GM18498 (cell line): ENCODE results near the gene GRP.
"Not testable (repeated sequence)": the region's sequence is repeated elsewhere in the genome, so short reads cannot be mapped to it uniquely, and the experiment has no call there.

ENCODE experiments used
- ATAC-seq: cut with Tn5 transposase; IDR thresholded peaks from one replicate; pipeline ENCODE4 v1.9.1; 2021; ENCODE audit warnings: mild to moderate bottlenecking, moderate library complexity; ENCODE audit not compliant: unreplicated experiment

GRP gene

DNA sequence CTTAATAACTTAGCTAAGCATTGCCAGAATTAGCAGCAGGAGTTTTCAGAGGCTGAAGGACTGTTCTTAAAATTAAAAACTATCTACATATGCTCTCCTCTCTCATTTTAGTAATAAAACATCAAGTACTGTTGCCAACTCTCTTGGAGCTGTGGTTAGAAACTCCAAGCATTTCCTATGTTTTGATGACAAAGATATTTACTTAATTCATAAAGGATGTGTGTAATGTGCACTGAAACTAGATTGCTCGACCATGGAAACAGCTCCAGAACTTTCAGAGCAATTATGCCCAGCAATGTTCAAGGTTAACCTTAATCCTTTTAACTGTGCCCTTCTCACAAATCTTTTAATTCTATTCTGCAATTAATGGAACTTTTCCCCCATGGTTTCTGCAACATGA lies 8.4 kb downstream of the GRP start:
- no peak for ATAC-seq

DNA sequence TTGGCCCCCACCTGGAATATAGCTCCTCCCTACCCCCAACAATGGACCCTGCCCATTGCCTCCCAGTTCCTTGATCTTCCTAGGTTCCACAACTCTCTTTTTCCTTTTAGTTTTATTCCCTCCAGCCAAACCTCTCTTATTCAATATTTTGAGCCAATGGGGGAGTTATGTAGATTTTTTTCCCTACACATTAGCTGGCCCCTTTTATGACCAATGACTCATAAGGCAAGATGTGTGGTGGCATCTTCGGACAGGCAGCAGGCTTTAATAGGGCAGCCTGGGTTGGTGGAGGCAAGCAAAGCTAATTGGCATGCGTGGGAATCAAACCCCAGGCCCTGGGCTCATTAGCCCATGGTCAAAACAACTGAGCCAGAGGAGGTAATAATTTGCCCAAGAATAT lies 9.2 kb downstream of the GRP start:
- no peak for ATAC-seq

DNA sequence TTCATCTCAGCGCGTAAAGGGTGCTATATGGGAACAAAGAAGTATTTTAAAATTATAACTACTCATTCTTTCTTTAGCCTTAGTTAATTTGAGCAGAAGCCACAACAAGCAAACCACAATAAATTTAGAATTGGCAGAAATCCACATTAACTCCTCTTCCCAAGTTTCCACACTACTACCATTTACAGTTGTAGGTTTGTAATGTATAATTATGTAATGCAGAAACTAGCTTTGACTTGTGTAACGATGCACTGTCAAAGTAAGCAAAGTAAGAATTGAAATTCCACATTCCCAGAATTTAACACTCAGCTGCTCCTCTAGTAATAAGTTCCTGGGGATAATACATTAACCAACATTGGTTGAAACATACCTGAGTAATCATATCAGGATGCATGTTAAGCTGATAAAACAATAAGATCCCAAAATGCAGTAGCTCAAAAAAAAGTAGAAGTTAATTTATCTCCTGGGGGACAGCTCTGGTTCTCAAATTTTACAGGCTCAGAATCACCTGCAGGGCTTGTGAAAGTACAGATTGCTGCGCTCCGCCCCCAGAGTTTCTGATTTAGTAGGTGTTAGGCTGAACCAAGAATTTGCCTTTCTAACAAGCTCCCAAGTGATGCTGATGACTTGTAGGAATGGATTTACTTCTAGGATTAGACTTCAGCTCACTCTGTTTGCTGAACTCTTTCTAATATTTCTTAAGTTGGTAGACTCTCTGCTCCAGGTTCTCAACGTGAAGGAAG lies 9.9 kb downstream of the GRP start:
- ATAC-seq = no peak

DNA sequence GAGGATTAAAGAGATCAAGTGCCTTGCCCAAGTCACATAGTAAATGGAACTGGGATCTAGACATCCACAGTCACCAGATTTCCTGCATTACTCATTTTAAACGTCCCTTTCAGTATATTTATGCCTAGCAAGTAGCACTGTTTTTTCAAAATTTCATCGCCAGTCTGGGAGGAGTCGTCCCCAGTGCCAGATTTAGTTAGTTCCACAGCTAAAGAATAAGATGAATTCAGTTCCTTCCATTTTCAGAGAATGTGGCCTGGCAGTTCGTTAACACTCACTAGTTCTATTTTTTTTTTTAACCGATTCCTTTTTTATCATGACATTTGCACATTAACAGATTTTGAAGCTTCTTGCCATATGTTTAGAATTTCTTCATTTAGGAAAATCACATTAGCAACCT lies 11.2 kb downstream of the GRP start:
- no peak for ATAC-seq

DNA sequence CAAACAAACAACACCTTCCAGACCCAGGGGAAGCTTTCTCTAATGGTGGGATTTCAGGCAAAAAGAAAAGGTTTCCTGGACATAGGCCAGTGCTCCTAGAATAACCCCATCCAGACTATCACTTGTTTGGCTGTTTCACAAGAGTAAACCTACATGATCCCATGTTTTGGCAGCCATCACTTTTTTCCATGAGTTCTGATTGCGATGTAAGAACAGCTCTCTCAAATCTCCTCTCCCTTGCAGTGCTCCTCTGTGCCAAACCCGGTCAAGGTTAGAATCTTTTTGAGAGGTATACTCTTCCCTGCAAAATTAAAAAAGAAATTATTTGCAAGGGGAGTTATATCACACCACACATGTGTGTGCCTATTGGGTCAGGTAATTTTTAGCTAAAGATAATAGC lies 11.9 kb downstream of the GRP start:
- no peak for ATAC-seq

- ATAC-seq = no peak
Measured at GRCh38 chr18:59232309-59233016, 12.5 kb downstream of the GRP start.

DNA sequence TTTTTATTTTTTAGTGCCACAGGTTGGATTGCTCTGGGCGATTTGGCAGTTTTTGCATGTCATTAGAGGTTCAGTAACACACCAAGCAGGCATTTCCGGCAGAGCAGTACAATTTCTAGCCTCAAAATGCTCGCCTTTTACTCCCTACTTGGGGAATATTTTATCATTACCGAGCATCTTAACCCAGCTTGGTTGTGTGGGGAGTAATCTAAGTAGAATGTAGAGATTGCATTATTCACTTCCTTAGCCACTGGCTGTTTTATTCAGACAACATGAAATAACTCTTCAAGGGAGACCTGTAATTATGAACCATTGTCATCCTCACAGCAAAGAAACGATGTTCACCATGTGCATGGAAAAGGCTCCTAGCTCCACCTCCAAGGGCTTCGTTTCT lies 13.1 kb downstream of the GRP start:
- no peak for ATAC-seq

DNA sequence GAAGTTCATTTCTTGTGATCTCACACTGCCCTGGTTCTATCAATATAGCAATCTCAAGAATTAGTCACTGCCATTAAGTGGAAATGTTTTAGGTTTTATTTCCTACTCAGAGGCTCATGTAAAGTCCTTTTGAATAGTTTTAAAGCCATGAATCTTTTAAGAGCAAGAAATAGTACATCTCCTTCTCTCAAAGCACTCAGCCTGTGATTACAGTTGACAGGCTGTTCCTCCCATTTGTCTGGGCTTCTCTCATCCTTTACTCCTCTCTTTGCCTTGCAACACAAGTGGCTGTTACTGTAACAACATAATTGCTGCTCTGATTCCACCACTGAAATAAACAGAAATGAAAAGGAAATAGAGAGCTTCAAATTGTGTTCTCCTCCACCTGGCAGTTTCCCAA lies 18.4 kb downstream of the GRP start:
- ATAC-seq = no peak

DNA sequence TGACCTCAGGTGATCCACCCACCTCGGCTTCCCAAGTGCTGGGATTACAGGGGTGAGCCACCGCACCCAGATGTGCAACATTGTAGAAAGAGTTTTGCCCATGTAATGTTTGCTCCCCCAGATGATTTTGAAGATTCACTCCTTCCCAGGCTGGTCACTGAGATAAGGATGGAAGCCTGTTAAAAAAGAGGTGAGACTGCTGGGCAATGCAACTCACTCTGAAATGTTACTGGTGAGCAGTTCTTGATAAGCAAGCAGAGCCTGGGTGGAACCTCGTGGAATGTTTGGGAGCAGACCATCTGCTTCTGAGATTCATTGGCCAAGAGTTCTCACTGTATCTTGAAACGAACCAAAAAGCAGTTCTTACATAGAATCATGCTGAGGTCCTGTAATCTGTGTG lies 19.7 kb downstream of the GRP start:
- ATAC-seq = no peak

DNA sequence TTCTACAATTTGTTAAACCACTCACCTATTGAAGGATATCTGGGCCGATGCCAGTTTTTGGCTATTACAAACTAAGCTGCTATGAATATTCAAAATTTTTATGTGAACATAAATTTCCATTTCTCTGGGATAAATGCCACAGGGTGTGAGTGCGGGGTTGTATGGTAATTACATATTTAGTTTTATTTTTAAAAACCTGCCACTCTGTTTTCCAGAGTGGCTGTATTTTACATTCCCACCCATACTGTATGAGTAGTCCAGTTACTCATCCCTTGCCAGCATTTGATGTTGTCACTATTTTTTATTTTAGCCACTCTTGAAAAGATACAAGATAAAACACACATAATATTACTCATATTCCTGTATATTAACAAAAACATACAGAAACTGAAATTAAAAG lies 22.9 kb downstream of the GRP start:
- no peak for ATAC-seq

- no peak for ATAC-seq
Measured at GRCh38 chr18:59246796-59247195, 26.8 kb downstream of the GRP start.

- ATAC-seq = no peak
Measured at GRCh38 chr18:59249199-59249774, 29.3 kb downstream of the GRP start.

DNA sequence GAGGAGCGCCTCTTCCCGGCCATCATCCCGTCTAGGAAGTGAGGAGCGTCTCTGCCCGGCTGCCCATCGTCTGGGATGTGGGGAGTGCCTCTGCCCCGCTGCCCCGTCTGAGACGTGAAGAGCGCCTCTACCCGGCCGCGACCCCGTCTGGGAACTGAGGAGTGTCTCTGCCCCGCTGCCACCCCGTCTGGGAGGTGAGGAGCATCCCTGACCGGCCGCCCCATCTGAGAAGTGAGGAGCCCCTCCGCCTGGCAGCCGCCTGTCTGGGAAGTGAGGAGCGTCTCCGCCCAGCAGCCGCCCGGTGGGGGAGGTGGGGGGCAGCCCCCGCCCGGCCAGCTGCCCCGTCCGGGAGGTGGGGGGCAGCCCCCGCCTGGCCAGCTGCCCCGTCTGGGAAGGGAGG lies 35.5 kb downstream of the GRP start:
- ATAC-seq = not testable (repeated sequence)

- ATAC-seq = not testable (repeated sequence)
Measured at GRCh38 chr18:59261842-59262241, 41.9 kb downstream of the GRP start.

GRCh38 chr18:59262243-59262642 lies 42.3 kb downstream of the GRP start:
- ATAC-seq = not testable (repeated sequence)

- no peak for ATAC-seq
Measured at GRCh38 chr18:59263661-59264060, 43.7 kb downstream of the GRP start.

GRCh38 chr18:59264121-59264571 lies 44.2 kb downstream of the GRP start:
- ATAC-seq = no peak

- no peak for ATAC-seq
Measured at GRCh38 chr18:59264651-59265245, 44.8 kb downstream of the GRP start.

- ATAC-seq = peak; percentile 77
Measured at GRCh38 chr18:59265246-59265973, 45.5 kb downstream of the GRP start.

DNA sequence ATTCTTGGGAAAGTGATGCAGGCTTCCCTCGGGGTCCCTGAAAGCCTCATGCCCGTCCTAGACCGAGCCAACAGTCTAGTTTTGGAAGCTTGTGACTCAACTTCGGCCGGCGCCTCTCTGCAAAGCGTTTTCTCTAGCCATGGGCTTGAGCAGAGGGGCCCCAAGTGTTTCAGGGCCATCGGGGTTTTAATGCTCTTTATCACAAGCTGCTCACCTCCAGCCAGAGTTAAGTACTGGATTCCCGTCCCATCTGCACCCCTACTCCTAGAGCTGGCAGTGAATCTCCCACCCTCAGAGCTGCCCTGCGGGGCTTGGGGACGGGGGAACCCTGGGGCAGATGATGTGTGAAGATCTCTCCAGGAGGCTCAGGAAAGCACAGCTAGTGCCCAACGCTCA lies 46.0 kb downstream of the GRP start:
- ATAC-seq = no peak

DNA sequence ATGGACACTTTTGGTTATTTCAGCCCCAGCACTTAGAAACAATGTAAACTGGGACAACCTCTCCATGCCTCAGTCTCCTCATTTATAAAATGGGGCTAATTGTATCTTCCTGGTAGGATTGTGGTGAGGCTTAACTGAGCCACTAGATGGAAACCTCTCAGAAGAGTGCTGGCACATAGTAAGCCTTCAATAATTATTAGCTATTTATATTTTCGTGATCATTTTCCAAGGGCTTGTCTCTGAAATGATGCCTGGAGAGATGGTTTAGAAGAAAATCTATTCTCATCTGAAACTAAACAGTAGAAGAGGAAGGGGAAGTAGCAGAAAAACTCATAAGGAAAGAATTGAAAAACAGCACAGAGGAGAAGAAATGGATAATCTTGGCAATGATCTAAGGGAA lies 46.5 kb downstream of the GRP start:
- ATAC-seq = no peak
